ENCODE measurements around the gene PRRG4. TPM values are rescaled to one million over a fixed set of nuclear protein-coding genes. Genes with fewer than 3 reads are reported as not detected.

Gene PRRG4
- total and polyA plus RNA-seq, 2 of the 4 experiments (the other 2 are of a cell fraction), result not detected

- Histone ChIP-seq H3K4ac (ENCODE audit: low read depth, low read length) (no peak overlapping the region), H3K9me3 (ENCODE audit: control insufficient read depth, insufficient read depth, low read length) (no peaks in the 10 kb centered on the region), H3K9me1 (ENCODE audit: insufficient read depth, low read length) (no peaks in the 10 kb centered on the region), H2BK120ac (ENCODE audit: low read depth, low read length) (no peak overlapping the region), H2AK5ac (ENCODE audit: low read depth, low read length) (no peak overlapping the region), H3K4me2 (ENCODE audit: low read depth, low read length) (peak overlapping the region; percentile 95), H3K4me3 (ENCODE audit: insufficient read depth, low read depth, low read length) (peak overlapping the region; percentile 92), H3K18ac (ENCODE audit: low read depth, low read length) (no peak overlapping the region), H4K8ac (ENCODE audit: low read depth in 2 of 2, low read length in 2 of 2) (no peak overlapping the region), H3K14ac (replicated peaks; ENCODE audit: low read depth, low read length) (no peak overlapping the region), H3K23ac (ENCODE audit: low read depth, low read length) (no peak overlapping the region), H3K27ac (ENCODE audit: insufficient read depth, low read length) (no peak overlapping the region), H2BK5ac (ENCODE audit: low read depth, low read length, poor library complexity, severe bottlenecking) (no peak overlapping the region), H4K91ac (ENCODE audit: insufficient read depth, low read depth, low read length) (no peak overlapping the region), H2BK20ac (ENCODE audit: low read depth, low read length) (no peak overlapping the region), H3K56ac (ENCODE audit: extremely low read depth, insufficient read depth, low read length) (no peak overlapping the region), H3K4me1 (ENCODE audit: control insufficient read depth, insufficient read depth, low read length) (peaks cover 4% of the 10 kb centered on the region; the same call in 1 of the 2 replicates), H2AK9ac (replicated peaks; ENCODE audit: low read depth, low read length, poor library complexity) (no peak overlapping the region), H2AFZ (replicated peaks; ENCODE audit: low read length, poor library complexity) (peak overlapping the region; percentile 71), H3K79me1 (ENCODE audit: low read depth in 1 of 2, low read length in 2 of 2) (no peaks in the 10 kb centered on the region), H4K20me1 (ENCODE audit: insufficient read depth, low read length) (no peaks in the 10 kb centered on the region), H3K27me3 (ENCODE audit: control insufficient read depth, insufficient read depth, low read length) (peaks cover 43% of the 10 kb centered on the region), H3K9ac (ENCODE audit: low read depth, low read length) (no peak overlapping the region; the same call in 1 of the 2 replicates), H2BK15ac (ENCODE audit: low read depth, low read length) (no peak overlapping the region), H4K5ac (ENCODE audit: low read depth, low read length) (no peak overlapping the region), H3K36me3 (ENCODE audit: control insufficient read depth, insufficient read depth, low read length) (no peaks in the 10 kb centered on the region)
- POLR2A ChIA-PET (ENCODE audit: unreplicated experiment), result no interaction called here
- intact Hi-C loops (cut with micrococcal nuclease) (no loop called here), dilution Hi-C loops (cut with HindIII; ENCODE audit: low sequenced_read_pairs, unreplicated experiment) (no loop called here), in situ Hi-C loops (cut with MboI; ENCODE audit: low sequenced_read_pairs) (loop anchor here (25.0 kb wide), 1 partner anchor 233 kb away; no protein-coding TSS in a partner anchor)
- no TSS peak for BruUV-seq (replicated peaks)
- CTCF ChIA-PET, result interaction anchor here (0.8 kb wide), 1 partner anchor 20 kb away, joined by 6 read pairs; no protein-coding TSS in a partner anchor
- TF ChIP-seq BHLHE40 (IDR thresholded peaks at IDR 0.05; ENCODE audit: low read depth, low read length) (no peak), NFE2L2 (IDR thresholded peaks at IDR 0.05; ENCODE audit: low read depth, low read length) (no peak), RCOR1 (IDR thresholded peaks at IDR 0.05; ENCODE audit: insufficient replicate concordance, low read length) (no peak), CHD1 (IDR thresholded peaks at IDR 0.05; ENCODE audit: low read depth, low read length) (no peak), RAD21 (IDR thresholded peaks at IDR 0.05; ENCODE audit: low read length) (no peak), FOS (IDR thresholded peaks at IDR 0.05; ENCODE audit: low read depth, low read length) (no peak), MAZ (IDR thresholded peaks at IDR 0.05; ENCODE audit: borderline replicate concordance, low read depth, low read length) (no peak), SMC3 (IDR thresholded peaks at IDR 0.05; ENCODE audit: low read depth, low read length) (no peak), CEBPB (IDR thresholded peaks at IDR 0.05; ENCODE audit: low read depth, low read length) (no peak), RFX5 (IDR thresholded peaks at IDR 0.05; ENCODE audit: low read depth, low read length) (no peak), USF2 (IDR thresholded peaks at IDR 0.05; ENCODE audit: low read depth, low read length) (no peak), POLR2A (IDR thresholded peaks at IDR 0.05; ENCODE audit: low read depth, low read length) (no peak), MXI1 (IDR thresholded peaks at IDR 0.05; ENCODE audit: borderline replicate concordance, low read depth, low read length) (no peak), MAFK (IDR thresholded peaks at IDR 0.05; ENCODE audit: low read depth, low read length) (no peak)
- TF ChIP-seq, protein P1, sequence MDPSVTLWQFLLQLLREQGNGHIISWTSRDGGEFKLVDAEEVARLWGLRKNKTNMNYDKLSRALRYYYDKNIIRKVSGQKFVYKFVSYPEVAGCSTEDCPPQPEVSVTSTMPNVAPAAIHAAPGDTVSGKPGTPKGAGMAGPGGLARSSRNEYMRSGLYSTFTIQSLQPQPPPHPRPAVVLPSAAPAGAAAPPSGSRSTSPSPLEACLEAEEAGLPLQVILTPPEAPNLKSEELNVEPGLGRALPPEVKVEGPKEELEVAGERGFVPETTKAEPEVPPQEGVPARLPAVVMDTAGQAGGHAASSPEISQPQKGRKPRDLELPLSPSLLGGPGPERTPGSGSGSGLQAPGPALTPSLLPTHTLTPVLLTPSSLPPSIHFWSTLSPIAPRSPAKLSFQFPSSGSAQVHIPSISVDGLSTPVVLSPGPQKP (IDR thresholded peaks at IDR 0.05; ENCODE audit: borderline replicate concordance, low read depth, low read length), result no peak
- TF ChIP-seq, protein P2, sequence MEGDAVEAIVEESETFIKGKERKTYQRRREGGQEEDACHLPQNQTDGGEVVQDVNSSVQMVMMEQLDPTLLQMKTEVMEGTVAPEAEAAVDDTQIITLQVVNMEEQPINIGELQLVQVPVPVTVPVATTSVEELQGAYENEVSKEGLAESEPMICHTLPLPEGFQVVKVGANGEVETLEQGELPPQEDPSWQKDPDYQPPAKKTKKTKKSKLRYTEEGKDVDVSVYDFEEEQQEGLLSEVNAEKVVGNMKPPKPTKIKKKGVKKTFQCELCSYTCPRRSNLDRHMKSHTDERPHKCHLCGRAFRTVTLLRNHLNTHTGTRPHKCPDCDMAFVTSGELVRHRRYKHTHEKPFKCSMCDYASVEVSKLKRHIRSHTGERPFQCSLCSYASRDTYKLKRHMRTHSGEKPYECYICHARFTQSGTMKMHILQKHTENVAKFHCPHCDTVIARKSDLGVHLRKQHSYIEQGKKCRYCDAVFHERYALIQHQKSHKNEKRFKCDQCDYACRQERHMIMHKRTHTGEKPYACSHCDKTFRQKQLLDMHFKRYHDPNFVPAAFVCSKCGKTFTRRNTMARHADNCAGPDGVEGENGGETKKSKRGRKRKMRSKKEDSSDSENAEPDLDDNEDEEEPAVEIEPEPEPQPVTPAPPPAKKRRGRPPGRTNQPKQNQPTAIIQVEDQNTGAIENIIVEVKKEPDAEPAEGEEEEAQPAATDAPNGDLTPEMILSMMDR (conservative IDR thresholded peaks at IDR 0.05; ENCODE audit: low read depth, low read length), result no peak
- 3% methylated on average over 8 of the region's 12 CpGs; no CpG with 5 or more reads in 1 of the 2 experiments for WGBS, 2 experiments (ENCODE audit: extremely low coverage in 2 of 2, insufficient read length in 1 of 2)
- ATAC-seq (ENCODE audit: low read depth) (no peak), DNase-seq (no peak)
These were observed 509 bp upstream of the PRRG4 start for GRCh38 chr11:32829157-32829679.

All from IMR-90 (cell line).